HTERT RPE-1 (cell line): ENCODE data around the gene TCF3.
"Not testable (repeated sequence)": the region's sequence is repeated elsewhere in the genome, so short reads cannot be mapped to it uniquely, and the experiment has no call there.

Source experiments
- in situ Hi-C: fragments of 300-500 bp; cut with MboI; formaldehyde crosslinking; loops from 4 replicates; pipeline ENCODE4 v1.14.3; 2020; ENCODE audit warnings: low sequenced_read_pairs

TCF3 gene

DNA sequence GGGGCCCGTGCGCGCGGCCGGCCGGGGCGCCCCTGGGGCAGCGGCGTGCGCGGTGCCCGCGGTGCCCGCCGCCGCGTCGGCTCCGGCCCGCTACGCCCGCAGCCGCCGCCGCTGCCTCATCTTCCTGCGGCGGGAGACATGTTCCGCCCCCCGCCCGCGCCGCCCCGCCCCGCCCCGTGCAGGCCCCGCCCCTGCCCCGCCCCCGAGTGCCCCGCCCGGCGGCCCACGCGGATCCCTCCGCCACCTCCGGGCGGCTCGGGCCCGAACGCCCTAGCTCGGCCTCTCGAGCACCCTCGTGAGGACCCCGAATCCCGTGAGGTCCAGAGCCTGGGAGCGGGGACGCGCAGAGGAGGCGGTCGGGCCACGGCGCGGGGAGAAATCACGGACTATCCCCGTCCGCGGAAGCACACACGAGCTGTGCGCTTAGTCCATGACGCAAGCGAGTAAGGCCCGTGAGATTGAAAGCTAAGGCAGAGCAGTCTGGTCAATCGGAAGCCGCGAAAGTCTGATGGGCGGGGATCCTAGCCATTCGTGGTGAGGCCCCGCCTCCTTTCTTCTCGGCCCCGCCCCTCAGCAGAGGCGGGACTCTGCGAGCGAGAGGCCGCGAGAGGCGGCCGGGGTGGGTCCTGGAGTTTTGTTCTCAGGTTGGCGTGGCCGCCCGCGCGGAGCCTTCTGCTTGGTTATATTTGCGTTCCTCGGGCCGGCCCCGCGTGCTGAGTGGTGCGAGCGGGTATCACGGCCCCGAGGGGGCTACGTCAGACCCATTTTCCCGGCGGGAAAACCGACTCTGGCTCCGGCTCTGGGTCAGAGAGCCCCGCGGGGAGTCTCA, at the start of gene TCF3:
Gene TCF3 (minus strand): TSS at position 145 of the 829 bp plus-strand sequence. CDS start 2,367 bp downstream, outside the sequence.
- in situ Hi-C loops = no loop called here

- in situ Hi-C loops = no loop called here
Measured at GRCh38 chr19:1700733-1701663, 48.6 kb upstream of the TCF3 start.

- in situ Hi-C loops = no loop called here
Measured at GRCh38 chr19:1699998-1700732, 47.8 kb upstream of the TCF3 start.

DNA sequence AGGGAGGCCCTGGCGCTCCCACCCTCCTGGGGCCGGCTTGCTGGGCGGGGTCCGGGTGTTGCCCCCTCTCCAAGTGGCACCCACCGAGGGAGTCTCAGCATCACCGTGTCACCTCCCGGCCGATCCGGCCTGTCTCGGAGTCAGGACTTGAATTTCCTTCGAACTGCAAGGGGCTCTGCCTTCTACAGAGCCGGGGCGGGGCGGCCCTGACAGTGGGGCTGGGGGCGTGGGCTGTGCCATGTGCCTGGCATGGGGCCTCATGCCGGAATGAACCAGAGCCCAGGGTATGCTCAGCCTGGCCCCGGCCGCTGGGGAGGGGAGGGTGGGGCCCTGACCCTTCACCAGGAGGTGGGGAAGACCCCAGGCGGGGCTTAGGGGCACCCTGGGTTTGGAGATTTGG, 47.0 kb upstream of the TCF3 start:
- in situ Hi-C loops = no loop called here

DNA sequence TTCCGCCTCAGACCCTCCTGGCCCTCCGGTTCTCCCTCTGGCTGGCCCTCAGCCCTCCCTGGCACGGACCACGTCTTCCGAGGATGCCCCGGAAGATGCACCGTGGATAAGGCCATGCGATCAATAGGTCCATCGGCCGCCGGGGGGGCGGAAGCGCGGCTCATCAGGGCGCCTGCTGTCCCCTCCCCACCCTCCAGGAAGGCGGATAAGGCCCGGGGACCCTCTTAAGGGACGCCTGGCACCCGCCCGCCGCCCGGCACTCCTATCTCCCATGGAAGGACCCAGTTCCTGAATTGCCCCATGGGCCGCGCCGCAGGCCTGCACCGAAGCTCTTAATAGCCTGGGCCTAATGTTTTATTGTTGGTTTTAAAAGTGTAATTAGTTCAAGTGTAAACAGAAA, 46.2 kb upstream of the TCF3 start:
- in situ Hi-C loops = no loop called here

- in situ Hi-C loops = not testable (repeated sequence)
Measured at GRCh38 chr19:1695481-1695880, 43.1 kb upstream of the TCF3 start.

GRCh38 chr19:1691589-1692290, 39.3 kb upstream of the TCF3 start:
- in situ Hi-C loops = no loop called here

GRCh38 chr19:1690699-1691307, 38.4 kb upstream of the TCF3 start:
- in situ Hi-C loops = no loop called here

DNA sequence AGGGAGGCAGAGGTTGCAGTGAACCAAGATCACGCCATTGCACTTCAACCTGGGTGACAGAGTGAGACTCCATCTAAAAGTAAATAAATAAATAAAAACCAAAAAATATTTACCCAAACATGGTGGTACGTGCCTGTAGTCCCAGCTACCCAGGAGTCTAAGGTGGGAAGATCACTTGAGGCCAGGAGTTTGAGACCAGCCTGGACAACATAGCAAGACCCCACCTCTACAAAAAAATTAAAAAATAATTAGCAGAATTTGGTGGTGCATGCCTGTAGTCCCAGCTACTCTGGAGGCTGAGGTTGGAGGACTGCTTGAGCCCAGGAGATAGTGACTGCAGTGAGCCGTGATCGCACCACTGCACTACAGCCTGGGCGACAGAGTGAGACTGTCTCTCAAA, 33.4 kb upstream of the TCF3 start:
- in situ Hi-C loops = not testable (repeated sequence)

- in situ Hi-C loops = no loop called here
Measured at GRCh38 chr19:1685046-1685445, 32.6 kb upstream of the TCF3 start.

GRCh38 chr19:1684573-1684912, 32.1 kb upstream of the TCF3 start:
- in situ Hi-C loops = no loop called here

DNA sequence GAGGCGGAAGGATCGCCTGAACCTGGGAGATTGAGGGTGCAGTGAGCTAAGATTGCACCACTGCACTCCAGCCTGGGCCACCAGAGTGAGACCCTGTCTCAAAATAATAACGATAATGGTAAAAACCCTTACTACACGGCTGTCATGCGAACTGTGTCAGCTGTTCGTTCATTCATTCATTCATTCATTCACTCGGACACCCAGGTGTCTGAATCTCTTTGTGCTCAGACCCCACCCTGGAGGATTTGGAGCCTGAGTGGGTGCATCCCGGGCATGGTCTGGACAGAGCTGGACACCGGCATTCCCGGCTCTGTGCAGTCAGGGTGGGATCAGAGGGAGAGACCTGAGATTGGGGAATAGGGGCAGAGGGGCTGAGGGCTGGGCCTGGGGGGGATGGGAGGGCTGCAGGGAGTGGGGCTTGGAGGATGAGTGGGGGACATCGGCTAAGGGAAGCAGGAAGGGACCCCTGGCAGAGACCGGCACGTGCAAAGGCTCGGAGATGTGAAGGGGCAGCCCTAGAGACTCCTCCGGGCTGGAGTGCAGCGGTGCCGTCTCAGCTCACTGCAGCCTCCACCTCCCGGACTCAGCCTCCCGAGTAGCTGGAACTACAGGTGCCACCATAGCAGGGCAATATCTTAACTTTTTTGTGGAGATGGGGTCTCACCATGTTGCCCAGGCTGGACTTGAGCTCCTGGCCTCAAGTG, 31.6 kb upstream of the TCF3 start:
- in situ Hi-C loops = no loop called here

DNA sequence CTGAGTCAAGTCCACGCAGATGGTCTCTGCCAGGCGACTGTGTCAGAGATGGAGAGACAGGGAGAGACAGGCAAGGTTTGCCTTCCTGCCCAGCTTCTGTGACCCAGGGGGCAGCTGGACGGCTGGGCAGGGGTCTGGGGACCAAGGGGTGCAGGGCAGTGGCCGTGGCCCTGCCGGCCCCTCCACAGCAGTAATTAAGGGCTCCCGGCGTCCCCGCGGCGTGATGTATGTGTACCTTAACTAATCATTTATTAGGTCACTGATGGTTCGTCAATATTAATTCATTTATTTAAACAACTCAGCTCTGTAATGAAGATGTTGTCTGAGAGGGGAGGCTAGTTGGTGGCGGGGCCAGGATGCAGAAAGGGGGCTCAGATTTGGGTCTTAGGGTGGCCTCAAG, 28.6 kb upstream of the TCF3 start:
- in situ Hi-C loops = no loop called here

GRCh38 chr19:1678073-1678472, 25.7 kb upstream of the TCF3 start:
- in situ Hi-C loops = no loop called here

DNA sequence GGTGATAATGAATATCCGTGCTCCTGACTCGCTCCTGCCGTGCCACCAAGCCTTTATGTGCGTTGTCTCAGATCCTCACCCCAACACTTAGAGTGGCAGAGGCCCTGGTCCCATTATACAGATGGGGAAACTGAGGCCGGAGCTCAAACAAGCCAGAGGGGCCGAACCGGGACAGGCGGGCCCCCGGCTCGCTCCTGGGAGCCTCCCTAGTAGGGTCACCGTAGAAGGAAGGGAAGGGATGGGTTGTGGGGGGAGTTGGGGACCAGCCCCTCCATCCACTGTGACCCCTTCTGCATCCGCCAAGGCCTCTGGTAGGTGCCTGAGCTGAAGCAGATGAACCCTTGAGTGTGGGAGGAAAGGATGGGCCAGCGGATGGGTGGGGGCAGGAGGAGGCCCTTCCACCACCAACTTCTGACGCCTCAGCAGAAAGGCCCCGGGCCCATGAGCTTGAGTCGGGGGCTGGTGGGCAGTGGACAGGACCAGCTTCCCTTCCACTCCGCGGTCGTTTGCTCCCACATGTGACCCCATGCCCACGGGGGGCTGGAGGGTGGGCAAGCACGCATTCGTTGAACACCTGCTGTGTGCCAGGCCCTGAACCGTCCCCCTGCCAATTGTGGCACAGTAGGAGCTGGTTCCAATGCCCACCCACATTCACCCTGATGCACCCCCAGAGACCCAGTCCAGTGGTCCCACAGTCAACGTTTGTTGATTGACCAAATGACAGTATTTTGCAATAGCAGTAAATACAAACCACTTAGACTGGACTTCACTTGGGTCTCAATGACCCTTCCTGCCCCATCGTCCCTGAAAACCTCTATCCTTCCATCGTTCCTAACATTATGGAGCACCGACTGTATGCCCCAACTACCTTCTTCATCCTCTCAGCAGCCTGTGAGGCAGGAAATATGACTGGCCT, 24.2 kb upstream of the TCF3 start:
- in situ Hi-C loops = no loop called here

DNA sequence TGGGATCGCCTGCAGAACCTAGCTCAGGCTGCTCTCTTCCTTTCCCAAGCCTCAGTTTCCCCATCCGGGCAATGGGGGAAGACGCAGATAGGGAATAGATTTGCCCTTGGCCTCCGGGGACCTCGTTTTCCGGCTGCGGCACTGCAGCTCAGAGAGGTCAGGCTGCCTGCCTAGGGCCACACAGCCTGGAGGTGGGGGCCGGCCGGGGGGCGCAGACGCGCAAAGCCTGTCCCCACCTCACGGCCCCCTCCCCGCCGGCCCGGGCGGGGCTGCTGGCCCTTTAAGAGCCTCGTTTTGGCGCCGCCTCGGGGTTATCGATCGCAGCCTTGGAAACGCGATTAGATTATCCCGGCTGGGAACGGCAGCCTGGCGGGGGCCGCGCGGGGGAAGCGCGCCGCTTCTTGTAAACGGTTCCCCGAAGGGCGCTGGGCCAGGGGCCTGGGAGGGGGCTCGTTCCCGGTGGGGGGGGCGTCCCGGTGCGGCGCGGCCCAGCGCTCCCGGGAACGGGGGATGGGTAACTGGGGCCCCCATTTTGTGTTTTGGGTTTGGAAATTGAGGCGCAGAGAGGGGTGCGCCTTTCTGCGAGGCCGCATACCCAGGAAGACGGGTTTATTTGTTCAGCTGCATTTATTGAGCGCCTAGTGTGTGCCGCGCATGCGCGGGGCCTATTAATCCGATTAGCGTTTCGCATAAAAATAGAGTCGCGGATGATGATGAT, 23.4 kb upstream of the TCF3 start:
- in situ Hi-C loops = no loop called here

DNA sequence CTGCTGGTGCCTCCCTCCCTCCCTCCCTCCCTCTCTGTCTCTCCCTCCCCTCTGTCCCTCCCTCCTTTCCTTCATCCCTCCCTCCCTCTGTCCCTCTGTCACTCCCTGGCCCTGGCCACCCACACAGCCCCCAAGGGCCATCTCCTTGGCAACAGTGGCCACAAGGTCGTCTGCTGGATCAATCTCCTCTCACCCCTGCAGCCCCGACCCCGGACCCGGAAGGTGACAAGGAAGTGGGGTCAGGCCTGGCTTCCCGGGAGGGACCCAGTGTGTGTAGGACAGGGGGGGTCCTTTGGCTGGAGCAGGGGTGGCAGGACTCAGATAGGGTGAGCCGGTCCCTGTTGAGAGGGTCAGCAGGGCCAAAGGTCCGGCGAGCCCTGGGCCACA, 21.9 kb upstream of the TCF3 start:
- in situ Hi-C loops = no loop called here
